IPS DF 6.9 (cell line): Measurements from ENCODE around the gene RPL10.

Experiments
- DNase-seq: peaks from one replicate; pipeline ENCODE4 v3.0.0-alpha.2; 2013; ENCODE audit warnings: low read depth, low spot score
- H3K27ac ChIP-seq: one replicate; pipeline ENCODE4 v1.5.1; 2013; ENCODE audit warnings: low read length, control low read depth
- H3K27me3 ChIP-seq: 2 replicates; pipeline ENCODE4 v1.6.1; 2013; ENCODE audit warnings: mild to moderate bottlenecking, low read length; ENCODE audit not compliant: control insufficient read depth, insufficient read depth
- H3K36me3 ChIP-seq: 2 replicates; pipeline ENCODE4 v1.6.1; 2013; ENCODE audit warnings: low read length; ENCODE audit not compliant: control insufficient read depth, insufficient read depth
- H3K4me1 ChIP-seq: 2 replicates; pipeline ENCODE4 v1.6.1; 2013; ENCODE audit warnings: low read length; ENCODE audit not compliant: control insufficient read depth, insufficient read depth
- H3K4me3 ChIP-seq: 2 replicates; pipeline ENCODE4 v1.5.1; 2013; ENCODE audit warnings: mild to moderate bottlenecking, low read length
- H3K9me3 ChIP-seq: 2 replicates; pipeline ENCODE4 v1.6.1; 2013; ENCODE audit warnings: low read length, inconsistent platforms; ENCODE audit not compliant: control insufficient read depth, insufficient read depth
- WGBS: extraction: QIAGEN DNeasy Blood & Tissue Kit; methylation state at CpG from one replicate; pipeline ENCODE4 v1.1.7; 2013; ENCODE audit warnings: mixed read lengths, missing lambda C conversion rate; ENCODE audit not compliant: insufficient read length, insufficient coverage; 5-methylcytosine and 5-hydroxymethylcytosine counted together

RPL10 gene

DNA sequence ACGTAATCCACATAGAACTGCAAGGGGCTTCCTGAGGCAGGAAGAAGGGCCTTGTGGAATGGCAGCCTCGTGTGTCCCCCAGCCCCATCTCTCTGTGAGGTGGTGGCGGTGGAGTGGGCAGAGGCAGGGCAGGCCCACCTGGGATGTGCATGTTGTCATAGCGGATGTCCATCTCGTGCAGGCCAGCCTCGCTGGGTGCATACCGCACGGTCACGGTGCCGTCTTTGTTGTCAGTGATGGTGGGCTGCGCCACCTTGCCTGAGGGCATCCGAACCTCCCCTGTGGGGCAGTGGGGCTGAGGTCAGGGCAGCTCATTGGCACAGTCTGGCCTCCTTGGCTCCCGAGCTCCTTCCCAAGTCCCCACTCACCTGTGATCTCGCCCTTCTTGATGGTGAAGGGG, 44.2 kb upstream of the RPL10 start:
- DNase-seq: no peak
- H3K36me3 ChIP-seq: peaks cover 96% of the 10 kb centered on the region

DNA sequence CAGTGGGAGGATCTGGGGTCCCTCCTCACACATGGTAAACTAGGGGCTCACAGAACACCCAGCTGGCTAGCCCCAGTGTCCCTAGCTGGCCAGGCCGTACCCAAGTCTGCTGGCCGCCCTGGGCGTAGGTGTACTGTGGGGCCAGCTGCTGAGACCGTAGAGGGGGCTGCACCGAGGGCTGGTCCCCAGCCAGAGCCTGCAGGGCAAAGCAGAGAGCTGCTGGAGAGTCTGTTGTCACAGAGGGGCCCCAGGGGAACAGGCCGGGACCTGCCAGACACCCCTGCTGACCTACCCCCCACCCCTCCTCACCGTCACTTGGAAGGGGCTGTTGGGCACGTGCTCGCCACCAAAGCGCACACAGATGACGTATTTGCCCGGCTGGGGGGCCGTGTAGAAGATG, 43.7 kb upstream of the RPL10 start:
- no peak for DNase-seq
- Histone ChIP-seq H3K4me1 (no peaks in the 10 kb centered on the region), H3K27me3 (no peaks in the 10 kb centered on the region), H3K27ac (no peak overlapping the region), H3K36me3 (peaks cover 96% of the 10 kb centered on the region), H3K9me3 (no peaks in the 10 kb centered on the region), H3K4me3 (no peak overlapping the region)
- WGBS: no CpG with 5 or more reads among the region's 13 CpGs

More for the DNA sequence above, 44.2 kb upstream of the RPL10 start:
- H3K27ac ChIP-seq: no peak overlapping the region
- H3K4me1 ChIP-seq: no peaks in the 10 kb centered on the region
- H3K27me3 ChIP-seq: no peaks in the 10 kb centered on the region
- no peak overlapping the region for H3K4me3 ChIP-seq
- WGBS: no CpG with 5 or more reads among the region's 14 CpGs
- H3K9me3 ChIP-seq: no peaks in the 10 kb centered on the region

DNA sequence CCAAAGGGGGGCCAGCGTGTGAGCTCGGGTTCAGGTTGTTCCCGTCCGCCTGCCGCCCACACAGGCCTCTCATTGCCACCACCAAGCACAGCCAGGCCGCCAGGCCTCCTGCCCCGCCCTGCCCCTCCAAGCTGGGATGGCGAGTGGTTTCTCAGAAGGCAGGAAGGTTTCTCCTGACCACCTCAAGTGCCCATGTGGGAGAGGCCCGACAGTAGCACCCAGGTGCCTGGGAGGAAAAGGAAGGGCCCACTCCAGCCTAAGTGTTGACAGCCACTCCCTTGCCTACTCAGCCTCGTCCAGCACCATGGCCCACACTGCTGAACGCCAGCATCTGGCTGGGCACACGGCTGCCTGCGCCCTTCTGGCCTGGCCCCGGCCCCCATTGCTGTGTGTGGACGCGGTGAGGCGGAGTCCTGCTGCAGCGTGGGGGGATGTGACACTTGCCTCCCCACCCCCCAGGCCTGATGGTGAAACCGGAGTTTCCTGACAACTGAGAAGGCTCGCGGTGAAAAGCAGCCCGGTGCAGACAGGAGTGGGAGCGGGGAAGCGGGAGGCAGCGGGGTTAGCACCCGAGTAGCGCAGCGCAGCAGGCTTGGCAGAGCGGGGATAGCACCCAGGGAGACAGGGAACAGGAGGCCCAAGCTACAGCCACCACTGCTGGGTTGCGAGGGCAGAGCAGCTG, 42.9 kb upstream of the RPL10 start:
- peaks cover 96% of the 10 kb centered on the region for H3K36me3 ChIP-seq
- H3K4me3 ChIP-seq: no peak overlapping the region
- H3K27ac ChIP-seq: no peak overlapping the region
- DNase-seq: no peak
- WGBS: no CpG with 5 or more reads among the region's 30 CpGs
- no peaks in the 10 kb centered on the region for H3K4me1 ChIP-seq
- no peaks in the 10 kb centered on the region for H3K9me3 ChIP-seq
- H3K27me3 ChIP-seq: no peaks in the 10 kb centered on the region

DNA sequence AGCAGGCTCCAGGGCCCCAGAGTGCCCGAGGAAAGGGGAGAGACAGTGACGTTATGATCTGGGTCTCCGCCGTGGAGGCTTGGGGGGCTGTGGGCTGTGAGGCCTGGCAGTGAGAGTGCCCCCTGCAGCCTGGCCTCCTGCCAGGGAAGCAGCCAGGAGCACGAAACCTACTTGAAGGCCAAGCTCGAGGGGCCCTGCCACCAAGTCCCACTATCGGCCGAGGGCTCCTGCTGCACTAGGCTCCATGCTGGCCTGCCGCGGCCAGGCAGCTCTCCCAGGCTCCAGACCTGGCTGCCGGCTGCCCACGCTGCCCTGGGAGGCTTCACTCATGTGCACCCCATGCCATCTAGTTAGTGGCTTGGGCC, 42.4 kb upstream of the RPL10 start:
- H3K9me3 ChIP-seq: no peaks in the 10 kb centered on the region
- no peak overlapping the region for H3K4me3 ChIP-seq
- H3K27me3 ChIP-seq: no peaks in the 10 kb centered on the region
- peaks cover 97% of the 10 kb centered on the region for H3K36me3 ChIP-seq
- WGBS: no CpG with 5 or more reads among the region's 12 CpGs
- no peak overlapping the region for H3K27ac ChIP-seq
- no peaks in the 10 kb centered on the region for H3K4me1 ChIP-seq
- no peak for DNase-seq

DNA sequence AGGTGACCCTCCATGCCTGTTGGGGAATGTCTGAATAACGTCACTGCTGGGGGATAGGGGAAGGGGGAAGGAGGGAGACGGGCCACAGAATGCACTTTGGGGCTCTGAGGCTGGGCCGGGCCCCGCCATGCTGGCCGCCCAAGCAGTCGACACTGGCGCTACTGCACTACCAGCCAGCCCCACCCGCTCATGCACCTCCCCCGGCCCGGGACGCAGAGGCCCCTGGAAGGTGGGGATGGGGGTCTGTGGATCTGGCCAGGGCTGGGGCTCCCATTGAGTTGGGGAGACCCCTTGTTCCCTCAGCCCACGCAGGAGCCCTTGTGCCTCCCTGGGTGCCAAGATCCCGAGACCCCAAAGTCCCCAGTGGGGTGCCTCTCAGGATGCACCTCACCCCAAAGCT, 41.6 kb upstream of the RPL10 start:
- WGBS: no CpG with 5 or more reads among the region's 13 CpGs
- H3K27ac ChIP-seq: no peak overlapping the region
- no peaks in the 10 kb centered on the region for H3K9me3 ChIP-seq
- H3K4me1 ChIP-seq: no peaks in the 10 kb centered on the region
- H3K36me3 ChIP-seq: peaks cover 95% of the 10 kb centered on the region
- H3K4me3 ChIP-seq: no peak overlapping the region
- DNase-seq: no peak
- no peaks in the 10 kb centered on the region for H3K27me3 ChIP-seq

DNA sequence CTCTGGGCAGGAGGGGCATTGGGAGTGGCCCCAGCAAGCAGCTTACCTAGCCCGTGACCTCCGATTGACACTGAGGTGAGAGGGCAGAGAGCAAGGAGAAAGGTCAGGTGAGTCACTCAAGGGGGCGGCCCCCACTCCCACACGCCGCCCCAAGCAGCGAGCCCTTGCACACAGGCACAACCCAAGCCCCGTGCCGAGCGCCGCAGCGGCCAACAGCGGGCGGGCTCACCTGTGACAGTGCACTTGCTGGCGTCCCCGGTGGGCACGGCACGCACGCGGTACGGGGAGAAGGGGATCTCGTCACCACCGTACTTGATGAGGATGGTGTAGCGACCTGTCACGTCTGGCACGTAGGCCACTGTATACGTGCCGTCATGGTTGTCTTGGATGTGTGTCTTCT, 41.0 kb upstream of the RPL10 start:
- H3K36me3 ChIP-seq: peaks cover 96% of the 10 kb centered on the region
- no CpG with 5 or more reads among the region's 27 CpGs for whole genome bisulfite sequencing

DNA sequence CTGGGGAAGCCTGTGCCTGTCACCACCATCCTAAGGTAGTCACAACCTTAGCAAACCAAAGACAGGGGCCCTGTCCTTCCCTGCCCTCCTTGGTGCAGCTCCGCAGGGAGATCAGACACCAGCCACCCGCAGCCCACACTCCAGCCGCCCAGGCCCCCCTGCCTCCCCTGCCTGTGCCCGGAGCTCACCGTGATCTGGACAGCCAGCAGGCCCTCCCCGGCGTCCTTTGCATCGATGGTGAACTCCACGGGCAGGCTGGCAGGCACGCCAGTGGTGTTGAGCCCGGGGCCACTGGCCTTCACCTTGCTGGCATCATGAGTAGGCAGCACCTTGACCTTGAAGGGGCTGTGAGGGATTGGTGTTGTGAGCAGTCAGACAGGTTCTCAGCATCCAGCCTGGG, 40.2 kb upstream of the RPL10 start:
- H3K9me3 ChIP-seq: no peaks in the 10 kb centered on the region
- no CpG with 5 or more reads among the region's 11 CpGs for WGBS
- H3K27me3 ChIP-seq: no peaks in the 10 kb centered on the region
- no peaks in the 10 kb centered on the region for H3K4me1 ChIP-seq
- no peak overlapping the region for H3K27ac ChIP-seq
- peaks cover 95% of the 10 kb centered on the region for H3K36me3 ChIP-seq
- no peak for DNase-seq
- no peak overlapping the region for H3K4me3 ChIP-seq

More for the DNA sequence above, 41.0 kb upstream of the RPL10 start:
- no peak overlapping the region for H3K27ac ChIP-seq
- no peak overlapping the region for H3K4me3 ChIP-seq
- no peak for DNase-seq
- no peaks in the 10 kb centered on the region for H3K27me3 ChIP-seq
- no peaks in the 10 kb centered on the region for H3K4me1 ChIP-seq
- no peaks in the 10 kb centered on the region for H3K9me3 ChIP-seq

DNA sequence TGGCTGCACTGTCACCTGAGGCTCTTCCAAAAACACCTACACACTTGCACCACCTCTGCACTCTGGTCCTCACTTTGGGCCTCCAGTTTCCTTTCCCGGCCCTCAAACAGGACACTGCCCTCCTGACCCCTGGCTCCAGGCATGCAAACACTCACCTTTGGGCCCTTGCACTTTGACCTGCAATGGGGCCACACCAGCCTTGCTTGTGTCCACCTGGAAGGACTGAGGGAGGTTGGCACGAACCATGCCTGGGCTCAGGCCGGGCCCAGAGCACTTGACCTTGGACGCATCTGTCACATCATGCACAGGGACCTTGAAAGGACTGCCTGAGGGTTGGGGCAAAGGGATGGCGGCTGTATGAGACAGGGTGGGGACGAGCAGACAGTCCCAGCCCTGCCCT, 39.3 kb upstream of the RPL10 start:
- no peaks in the 10 kb centered on the region for H3K4me1 ChIP-seq
- no peaks in the 10 kb centered on the region for H3K27me3 ChIP-seq
- no peaks in the 10 kb centered on the region for H3K9me3 ChIP-seq
- H3K4me3 ChIP-seq: no peak overlapping the region
- DNase-seq: no peak
- no CpG with 5 or more reads among the region's 6 CpGs for WGBS
- H3K36me3 ChIP-seq: peaks cover 90% of the 10 kb centered on the region
- H3K27ac ChIP-seq: no peak overlapping the region

DNA sequence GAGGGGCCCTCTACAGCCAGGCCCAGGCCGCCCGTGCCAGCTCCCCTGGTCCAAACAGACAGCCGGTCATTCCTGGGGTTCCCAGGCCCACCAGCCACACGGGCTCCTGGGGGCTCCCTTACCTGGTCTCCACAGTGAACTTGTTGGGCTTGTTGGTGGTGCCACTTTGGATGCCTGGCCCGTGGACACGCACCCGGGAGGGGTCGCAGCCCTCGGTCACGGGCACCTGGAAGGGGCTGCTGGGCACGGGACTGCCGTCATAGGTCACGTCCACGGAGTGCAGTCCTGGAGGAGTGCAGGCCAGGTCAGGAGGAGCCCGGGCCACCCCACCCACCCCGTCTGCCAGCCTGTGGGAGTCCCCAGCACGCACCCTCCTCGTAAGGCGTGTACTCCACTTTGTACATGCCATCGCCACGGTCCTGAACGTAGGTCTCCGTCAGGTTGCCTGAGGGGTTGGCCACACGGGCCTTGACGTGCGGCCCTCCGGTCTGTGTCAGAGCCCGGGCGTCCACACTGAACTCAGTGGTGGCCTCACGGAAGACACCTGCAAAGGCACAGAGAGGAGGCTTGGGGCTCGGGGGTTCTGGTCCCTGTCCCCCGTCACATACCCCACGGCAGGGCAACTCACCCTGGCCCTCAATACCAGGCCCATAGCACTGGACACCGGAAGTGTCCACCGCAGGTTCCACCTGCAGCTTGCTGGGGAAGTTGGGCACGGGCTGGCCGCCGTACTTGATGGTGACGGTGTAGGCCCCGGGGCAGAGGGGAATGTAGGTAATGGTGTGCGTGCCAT, 38.6 kb upstream of the RPL10 start:
- Histone ChIP-seq H3K36me3 (peaks cover 90% of the 10 kb centered on the region), H3K9me3 (no peaks in the 10 kb centered on the region), H3K27ac (no peak overlapping the region), H3K4me3 (no peak overlapping the region), H3K4me1 (no peaks in the 10 kb centered on the region), H3K27me3 (no peaks in the 10 kb centered on the region)
- WGBS: no CpG with 5 or more reads among the region's 41 CpGs
- DNase-seq: no peak

DNA sequence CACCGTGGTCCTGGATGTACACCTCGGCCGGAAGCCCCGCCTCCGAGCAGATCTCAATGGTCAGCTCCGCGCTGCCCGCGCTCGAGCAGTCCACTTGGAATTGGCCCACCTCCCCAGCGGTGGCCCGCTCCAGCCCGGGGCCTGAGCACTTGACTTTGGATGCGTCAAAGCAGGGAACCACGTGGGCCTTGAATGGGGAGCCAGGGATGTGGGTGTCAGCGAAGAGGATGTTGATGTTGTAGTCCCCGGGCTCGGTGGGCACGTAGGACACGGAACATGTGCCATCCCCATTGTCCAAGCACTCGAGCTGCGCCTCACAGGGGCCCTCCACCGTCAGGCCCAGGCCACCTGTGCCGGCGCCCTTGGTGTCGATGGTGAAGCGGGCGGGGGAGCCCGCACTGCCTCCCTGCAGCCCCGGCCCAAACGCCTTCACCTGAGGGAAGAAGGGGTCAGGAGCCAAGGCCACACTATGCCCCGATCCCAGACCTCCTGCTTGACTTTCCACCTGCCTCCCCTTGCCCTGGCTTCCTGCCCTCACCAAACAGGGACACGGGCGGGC, 37.9 kb upstream of the RPL10 start:
- H3K4me3 ChIP-seq: no peak overlapping the region
- no peak for DNase-seq
- H3K27ac ChIP-seq: no peak overlapping the region
- H3K27me3 ChIP-seq: no peaks in the 10 kb centered on the region
- no peaks in the 10 kb centered on the region for H3K9me3 ChIP-seq
- H3K4me1 ChIP-seq: no peaks in the 10 kb centered on the region
- no CpG with 5 or more reads among the region's 34 CpGs for WGBS
- peaks cover 89% of the 10 kb centered on the region for H3K36me3 ChIP-seq
